GM12878 (cell line): Measurements from ENCODE around the gene ITFG1. TPM values are rescaled to one million over a fixed set of nuclear protein-coding genes. Genes with fewer than 3 reads are reported as not detected.

ENCODE experiments used
- ATAC-seq: fragments of 200-7000 bp; cut with Tn5 transposase; 3 replicates; pipeline ENCODE4 v1.9.1; 2020; ENCODE audit warnings: mild to moderate bottlenecking, moderate library complexity
- BruUV-seq: library from RNA; stranded (reverse); fragments of 400-500 nt; replicated peaks from 2 replicates; lab custom pipeline; 2021; lab: Mats Ljungman, UMichigan
- CTCF ChIA-PET: fragments of 300-600 bp; sonication (Branson Sonifier 250); formaldehyde crosslinking; extraction: SDS; loops from one replicate; lab custom pipeline; 2021; ENCODE audit warnings: inconsistent platforms; lab: Yijun Ruan, JAX
- POLR2A ChIA-PET: fragments of 350-600 bp; formaldehyde crosslinking; extraction: SDS; loops from one replicate; lab custom pipeline; 2021; ENCODE audit warnings: inconsistent platforms; lab: Charles Lee
- RAD21 ChIA-PET: fragments of 300-600 bp; sonication (Branson Sonifier 250); formaldehyde crosslinking; loops from one replicate; lab custom pipeline; 2023; ENCODE audit warnings: antibody characterized with exemption; ENCODE audit not compliant: unreplicated experiment; lab: Charles Lee
- SMC1A ChIA-PET: fragments of 300-600 bp; sonication (Branson Sonifier 250); formaldehyde crosslinking; loops from one replicate; lab custom pipeline; 2023; ENCODE audit not compliant: unreplicated experiment, uncharacterized antibody; lab: Charles Lee
- DNase-seq: peaks from one replicate; pipeline ENCODE4 v3.0.0-alpha.2; 2011; ENCODE audit warnings: low read depth, low spot score
- FAIRE-seq: peaks from 3 replicates; lab custom pipeline; 2011; peaks lifted over from hg19 to GRCh38; lab: Jason Lieb, UNC
- H2AFZ ChIP-seq: 2 replicates; pipeline ENCODE4 v1.6.0; 2011; ENCODE audit warnings: low read depth, low read length, control low read depth; ENCODE audit not compliant: control insufficient read depth
- H3K27ac ChIP-seq: 2 replicates; pipeline ENCODE4 v1.5.1; 2011; ENCODE audit warnings: control low read depth; ENCODE audit not compliant: control insufficient read depth, insufficient read depth
- H3K27me3 ChIP-seq, 2 experiments: replicated peaks in 1 of 2; 2 replicates each; pipeline versions ENCODE4 v1.6.0 to v1.6.1; 2011; ENCODE audit warnings: low read length in 1 of 2; ENCODE audit not compliant: control insufficient read depth in 2 of 2, insufficient read depth in 2 of 2
- H3K36me3 ChIP-seq, 2 experiments: 2 replicates each; pipeline ENCODE4 v1.5.1; 2011; ENCODE audit warnings: low read length in 1 of 2; ENCODE audit not compliant: control insufficient read depth in 2 of 2, insufficient read depth in 2 of 2
- H3K4me1 ChIP-seq: 2 replicates; pipeline ENCODE4 v1.6.1; 2011; ENCODE audit warnings: mild to moderate bottlenecking, low read length, moderate library complexity, mixed read lengths; ENCODE audit not compliant: control insufficient read depth, insufficient read depth
- H3K4me2 ChIP-seq: 2 replicates; pipeline ENCODE4 v1.6.0; 2011; ENCODE audit warnings: control low read depth; ENCODE audit not compliant: control insufficient read depth, insufficient read depth
- H3K4me3 ChIP-seq: fragments of 200-600 bp; sonication (generic); 2 replicates; pipeline ENCODE4 v1.5.1; 2016
- H3K79me2 ChIP-seq: 2 replicates; pipeline ENCODE4 v1.6.0; 2011; ENCODE audit warnings: low read length; ENCODE audit not compliant: control insufficient read depth, insufficient read depth
- H3K9ac ChIP-seq: 2 replicates; pipeline ENCODE4 v1.8.0; 2011; ENCODE audit warnings: low read length, control low read depth, mixed read lengths; ENCODE audit not compliant: control insufficient read depth, insufficient read depth
- H3K9me3 ChIP-seq: replicated peaks from 3 replicates; pipeline ENCODE4 v1.5.1; 2011; ENCODE audit warnings: mild to moderate bottlenecking, low read length; ENCODE audit not compliant: control insufficient read depth, insufficient read depth
- H4K20me1 ChIP-seq: 2 replicates; pipeline ENCODE4 v1.6.0; 2011; ENCODE audit not compliant: control insufficient read depth, insufficient read depth
- CEBPB ChIP-seq, 2 experiments: fragments of 150-350 bp in 1 of 2; IDR thresholded peaks; 2 replicates each; pipeline ENCODE4 v1.6.1; 2012 to 2014; ENCODE audit warnings: low read depth in 2 of 2, low read length in 2 of 2, borderline replicate concordance in 1 of 2, inconsistent platforms in 1 of 2
- HCFC1 ChIP-seq: fragments of 150-350 bp; IDR thresholded peaks from 2 replicates; pipeline ENCODE4 v1.6.1; 2014; ENCODE audit warnings: low read length
- MXI1 ChIP-seq: fragments of 150-350 bp; IDR thresholded peaks from 2 replicates; pipeline ENCODE4 v1.6.1; 2011; ENCODE audit warnings: low read depth, mild to moderate bottlenecking, inconsistent platforms, low read length, improper control_type of control experiment
- NFYA ChIP-seq: IDR thresholded peaks from 2 replicates; pipeline ENCODE4 v1.6.1; 2011; ENCODE audit warnings: low read depth, mild to moderate bottlenecking, low read length, improper control_type of control experiment, borderline replicate concordance
- NR2C2 ChIP-seq: IDR thresholded peaks from 2 replicates; pipeline ENCODE4 v1.6.1; 2011; ENCODE audit warnings: borderline replicate concordance, low read depth; ENCODE audit not compliant: control insufficient read depth, insufficient read length
- POLR2AphosphoS2 ChIP-seq: IDR thresholded peaks from 2 replicates; pipeline ENCODE4 v1.6.1; 2011; ENCODE audit warnings: low read depth, mild to moderate bottlenecking, low read length, improper control_type of control experiment, moderate library complexity
- SUZ12 ChIP-seq: fragments of 200-600 bp; sonication (generic); IDR thresholded peaks from one replicate; pipeline ENCODE4 v1.6.1; 2018; ENCODE audit warnings: antibody characterized with exemption, mild to moderate bottlenecking; ENCODE audit not compliant: unreplicated experiment
- ZNF24 ChIP-seq: fragments of 450-650 bp; IDR thresholded peaks from 2 replicates; pipeline ENCODE4 v1.6.1; 2017; ENCODE audit warnings: antibody characterized with exemption, mild to moderate bottlenecking
- WGBS: methylation state at CpG from one replicate; pipeline ENCODE4 v1.1.6; 2016; ENCODE audit warnings: low lambda C conversion rate; ENCODE audit not compliant: insufficient replicate concordance, insufficient coverage; ENCODE audit errors: missing lambda C conversion rate; 5-methylcytosine and 5-hydroxymethylcytosine counted together
- in situ Hi-C: fragments of 300-500 bp; cut with MboI; formaldehyde crosslinking; loops from 9 replicates; pipeline ENCODE4 v1.14.3; 2018; ENCODE audit warnings: mixed read lengths
- intact Hi-C: fragments of 100-400 bp; cut with micrococcal nuclease; formaldehyde crosslinking; loops from one replicate; pipeline ENCODE4 v1.14.2; 2022; ENCODE audit not compliant: unreplicated experiment
- polyA plus RNA-seq, 11 experiments: library from polyadenylated mRNA; depleted of rRNA in 4 of 11; unstranded in 6 of 11; stranded (reverse) in 5 of 11; fragments of >200 nt; fragmentation: Nextera tagmentation in 4 of 11; fragmentation: Illumina TruSeq in 1 of 11; extraction: Ambion mirVana in 4 of 11; extraction: Trizol in 1 of 11; gene quantifications; 1 replicate in 1 of 11; 2 replicates in 10 of 11; pipeline versions ENCODE4 v1.2.1 to v1.2.3, GENCODE V29; 2011 to 2016; ENCODE audit warnings: inconsistent platforms in 2 of 11, missing spikeins in 2 of 11, low read depth in 1 of 11
- total RNA-seq, 4 experiments: library from RNA; depleted of rRNA in 3 of 4; stranded (reverse); fragments of >200 nt in 3 of 4; fragmentation: Illumina TruSeq in 1 of 4; extraction: Trizol in 1 of 4; gene quantifications; 2 replicates each; pipeline versions ENCODE4 v1.2.1 to v1.2.3, GENCODE V29; 2013 to 2021
- TF ChIP-seq, protein P1 (sequence below): IDR thresholded peaks from 2 replicates; pipeline ENCODE4 v1.6.1; 2011; ENCODE audit warnings: low read depth, low read length, improper control_type of control experiment, borderline replicate concordance
- TF ChIP-seq, protein P2 (sequence below): fragments of 450-650 bp; conservative IDR thresholded peaks from 2 replicates; pipeline ENCODE4 v1.6.1; 2017; ENCODE audit warnings: mild to moderate bottlenecking, moderate library complexity
- TF ChIP-seq, protein P3 (sequence below): IDR thresholded peaks from 2 replicates; pipeline ENCODE4 v1.6.1; 2012; ENCODE audit warnings: low read length, inconsistent platforms

Gene ITFG1
- total and polyA plus RNA-seq, 10 of the 15 experiments (the other 5 are each of a cell fraction or from before 2014, with no cell fraction given) = 9.3 to 56.3 (median 28.6) TPM

DNA sequence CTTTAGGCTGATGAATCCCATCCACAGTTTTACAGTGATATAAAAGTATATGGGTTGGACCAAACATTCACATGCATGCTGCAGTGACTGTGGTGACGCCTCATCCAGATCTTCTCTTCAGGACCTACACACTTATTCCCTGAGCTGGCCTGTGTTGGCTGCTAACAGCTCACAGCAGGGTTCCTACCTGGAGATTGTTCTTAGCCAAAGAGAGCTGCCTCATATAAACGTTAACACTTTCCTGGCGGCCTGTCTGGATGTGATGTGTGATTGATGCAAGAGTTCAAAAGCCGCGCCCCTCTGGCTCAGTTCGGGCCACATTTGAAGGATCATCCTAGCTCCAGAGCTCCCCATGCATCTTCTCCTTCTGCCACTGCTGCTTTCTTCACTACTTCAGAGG, 224.1 kb downstream of the ITFG1 start:
- no peak overlapping the region for H3K9ac ChIP-seq
- H3K4me1 ChIP-seq = no peaks in the 10 kb centered on the region
- BruUV-seq = no TSS peak
- ChIA-PET SMC1A (no interaction called here), RAD21 (no interaction called here), CTCF (no interaction called here), POLR2A (no interaction called here)
- no peak for DNase-seq
- H3K4me2 ChIP-seq = no peak overlapping the region
- H3K27ac ChIP-seq = no peak overlapping the region
- no peaks in the 10 kb centered on the region for H3K79me2 ChIP-seq
- no peak overlapping the region for H3K4me3 ChIP-seq
- in situ Hi-C loops = no loop called here
- no peaks in the 10 kb centered on the region for H3K9me3 ChIP-seq
- no peaks in the 10 kb centered on the region for H3K27me3 ChIP-seq
- no peak overlapping the region for H2AFZ ChIP-seq
- FAIRE-seq = no peak
- no peak for TF ChIP-seq ZNF24
- TF ChIP-seq NR2C2 = no peak
- TF ChIP-seq MXI1 = no peak
- TF ChIP-seq POLR2AphosphoS2 = no peak
- TF ChIP-seq, protein P1, sequence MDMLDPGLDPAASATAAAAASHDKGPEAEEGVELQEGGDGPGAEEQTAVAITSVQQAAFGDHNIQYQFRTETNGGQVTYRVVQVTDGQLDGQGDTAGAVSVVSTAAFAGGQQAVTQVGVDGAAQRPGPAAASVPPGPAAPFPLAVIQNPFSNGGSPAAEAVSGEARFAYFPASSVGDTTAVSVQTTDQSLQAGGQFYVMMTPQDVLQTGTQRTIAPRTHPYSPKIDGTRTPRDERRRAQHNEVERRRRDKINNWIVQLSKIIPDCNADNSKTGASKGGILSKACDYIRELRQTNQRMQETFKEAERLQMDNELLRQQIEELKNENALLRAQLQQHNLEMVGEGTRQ = no peak
- no peak for TF ChIP-seq NFYA
- no peaks in the 10 kb centered on the region for H3K36me3 ChIP-seq
- no peak for ATAC-seq
- no peaks in the 10 kb centered on the region for H4K20me1 ChIP-seq
- intact Hi-C loops = no loop called here
- WGBS = 97% methylated on average over 6 of the region's 6 CpGs

DNA sequence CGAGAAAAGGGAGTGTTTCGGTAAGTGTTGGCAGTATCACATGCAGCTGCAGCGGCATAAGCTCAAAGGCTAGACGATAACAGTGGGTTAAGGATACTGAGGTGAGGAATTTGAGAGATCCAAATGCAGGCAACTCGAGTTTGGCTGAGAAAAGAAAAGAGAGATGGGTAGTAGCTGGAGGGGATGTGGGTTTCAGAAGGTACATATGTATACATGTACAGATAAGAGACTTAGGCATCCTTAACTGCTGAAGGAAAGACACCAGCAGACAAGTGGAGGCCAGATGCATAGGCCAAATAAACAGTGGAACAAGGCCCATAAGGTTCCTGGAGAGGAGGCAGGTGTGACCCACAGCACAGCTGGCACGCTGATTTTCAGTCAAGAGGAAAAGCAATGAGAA, 230.6 kb downstream of the ITFG1 start:
- 100% methylated on average over 6 of the region's 6 CpGs for WGBS

More for the DNA sequence above, 230.6 kb downstream of the ITFG1 start:
- Histone ChIP-seq H3K9me3 (no peaks in the 10 kb centered on the region), H3K4me2 (no peak overlapping the region), H3K4me3 (no peak overlapping the region), H3K79me2 (no peaks in the 10 kb centered on the region), H4K20me1 (no peaks in the 10 kb centered on the region), H3K4me1 (no peaks in the 10 kb centered on the region), H2AFZ (no peak overlapping the region), H3K9ac (no peak overlapping the region), H3K27me3 (no peaks in the 10 kb centered on the region), H3K27ac (no peak overlapping the region), H3K36me3 (no peaks in the 10 kb centered on the region)
- in situ Hi-C loops (no loop called here), intact Hi-C loops (no loop called here)
- CTCF ChIA-PET = interaction anchor here (0.9 to 1.1 kb wide), 2 partner anchors 15 to 25 kb away, joined by 3 to 4 read pairs; no protein-coding TSS in a partner anchor
- POLR2A ChIA-PET = no interaction called here
- SMC1A ChIA-PET = interaction anchor here (1.3 kb wide), 1 partner anchor 25 kb away, joined by 3 read pairs; no protein-coding TSS in a partner anchor
- no peak for FAIRE-seq
- TF ChIP-seq CEBPB (IDR thresholded peaks at IDR 0.05; ENCODE audit: borderline replicate concordance in 1 of 2, low read depth in 2 of 2, low read length in 2 of 2) = no peak
- TF ChIP-seq, protein P2, sequence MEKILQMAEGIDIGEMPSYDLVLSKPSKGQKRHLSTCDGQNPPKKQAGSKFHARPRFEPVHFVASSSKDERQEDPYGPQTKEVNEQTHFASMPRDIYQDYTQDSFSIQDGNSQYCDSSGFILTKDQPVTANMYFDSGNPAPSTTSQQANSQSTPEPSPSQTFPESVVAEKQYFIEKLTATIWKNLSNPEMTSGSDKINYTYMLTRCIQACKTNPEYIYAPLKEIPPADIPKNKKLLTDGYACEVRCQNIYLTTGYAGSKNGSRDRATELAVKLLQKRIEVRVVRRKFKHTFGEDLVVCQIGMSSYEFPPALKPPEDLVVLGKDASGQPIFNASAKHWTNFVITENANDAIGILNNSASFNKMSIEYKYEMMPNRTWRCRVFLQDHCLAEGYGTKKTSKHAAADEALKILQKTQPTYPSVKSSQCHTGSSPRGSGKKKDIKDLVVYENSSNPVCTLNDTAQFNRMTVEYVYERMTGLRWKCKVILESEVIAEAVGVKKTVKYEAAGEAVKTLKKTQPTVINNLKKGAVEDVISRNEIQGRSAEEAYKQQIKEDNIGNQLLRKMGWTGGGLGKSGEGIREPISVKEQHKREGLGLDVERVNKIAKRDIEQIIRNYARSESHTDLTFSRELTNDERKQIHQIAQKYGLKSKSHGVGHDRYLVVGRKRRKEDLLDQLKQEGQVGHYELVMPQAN = no peak
- TF ChIP-seq, protein P3, sequence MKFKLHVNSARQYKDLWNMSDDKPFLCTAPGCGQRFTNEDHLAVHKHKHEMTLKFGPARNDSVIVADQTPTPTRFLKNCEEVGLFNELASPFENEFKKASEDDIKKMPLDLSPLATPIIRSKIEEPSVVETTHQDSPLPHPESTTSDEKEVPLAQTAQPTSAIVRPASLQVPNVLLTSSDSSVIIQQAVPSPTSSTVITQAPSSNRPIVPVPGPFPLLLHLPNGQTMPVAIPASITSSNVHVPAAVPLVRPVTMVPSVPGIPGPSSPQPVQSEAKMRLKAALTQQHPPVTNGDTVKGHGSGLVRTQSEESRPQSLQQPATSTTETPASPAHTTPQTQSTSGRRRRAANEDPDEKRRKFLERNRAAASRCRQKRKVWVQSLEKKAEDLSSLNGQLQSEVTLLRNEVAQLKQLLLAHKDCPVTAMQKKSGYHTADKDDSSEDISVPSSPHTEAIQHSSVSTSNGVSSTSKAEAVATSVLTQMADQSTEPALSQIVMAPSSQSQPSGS = no peak
- TF ChIP-seq HCFC1 = no peak
- no peak for TF ChIP-seq SUZ12
- RAD21 ChIA-PET = no interaction called here
- no peak for ATAC-seq
- no peak for DNase-seq
- BruUV-seq = no TSS peak
